SU-DHL-6 (cell line): Measurements from ENCODE around the gene COL16A1.

ENCODE experiments used
- CTCF ChIP-seq: fragments of 200-600 bp; sonication (generic); IDR thresholded peaks from one replicate; pipeline ENCODE4 v1.5.1; 2017; ENCODE audit warnings: antibody characterized with exemption, mild to moderate bottlenecking, low read length, moderate library complexity; ENCODE audit not compliant: insufficient read depth, poor library complexity, severe bottlenecking
- EZH2phosphoT487 ChIP-seq: fragments of 200-600 bp; sonication (generic), shearing (Covaris generic); conservative IDR thresholded peaks from 2 replicates; pipeline ENCODE4 v1.6.1; 2018; ENCODE audit warnings: mild to moderate bottlenecking, antibody characterized with exemption, low read length, moderate library complexity, mixed read lengths

GRCh38 chr1:31670593-31670964 is 33.2 kb downstream of the COL16A1 start:
- TF ChIP-seq CTCF (no peak), EZH2phosphoT487 (no peak)
